ENCODE measurements around the gene SPIN3. TPM values are rescaled to one million over a fixed set of nuclear protein-coding genes. Genes with fewer than 3 reads are reported as not detected.

The SPIN3 gene
- total and polyA plus RNA-seq, 10 of the 15 experiments (the other 5 are each of a cell fraction or from before 2014, with no cell fraction given), result 2.1 to 12.3 (median 9.5) TPM

- no peak overlapping the region for H3K27ac ChIP-seq (ENCODE audit: control insufficient read depth, insufficient read depth)
- H3K4me3 ChIP-seq, result no peak overlapping the region
- intact Hi-C loops (cut with micrococcal nuclease; ENCODE audit: unreplicated experiment), result no loop called here
- no peaks in the 10 kb centered on the region for H3K27me3 ChIP-seq (replicated peaks in 1 of 2; ENCODE audit: control insufficient read depth in 2 of 2, insufficient read depth in 2 of 2, low read length in 1 of 2)
- H3K9ac ChIP-seq (ENCODE audit: control insufficient read depth, insufficient read depth, low read length), result no peak overlapping the region
- BruUV-seq (replicated peaks), result no TSS peak
- ATAC-seq, result no peak
- ChIA-PET CTCF (no interaction called here), POLR2A (no interaction called here), SMC1A (ENCODE audit: uncharacterized antibody, unreplicated experiment) (interaction anchor here (1.2 kb wide), 1 partner anchor 8 kb away, joined by 3 read pairs; no protein-coding TSS in a partner anchor), RAD21 (ENCODE audit: unreplicated experiment) (no interaction called here)
- no peak for FAIRE-seq
- DNase-seq (ENCODE audit: low read depth, low spot score), result no peak
- H3K4me2 ChIP-seq (ENCODE audit: control insufficient read depth, insufficient read depth), result no peak overlapping the region
- H3K79me2 ChIP-seq (ENCODE audit: control insufficient read depth, insufficient read depth, low read length), result no peaks in the 10 kb centered on the region
- H4K20me1 ChIP-seq (ENCODE audit: control insufficient read depth, insufficient read depth), result no peaks in the 10 kb centered on the region
- no peak overlapping the region for H2AFZ ChIP-seq (ENCODE audit: control insufficient read depth, low read depth, low read length)
- in situ Hi-C loops (cut with MboI), result no loop called here
- no peaks in the 10 kb centered on the region for H3K4me1 ChIP-seq (ENCODE audit: control insufficient read depth, insufficient read depth, low read length)
- no peaks in the 10 kb centered on the region for H3K9me3 ChIP-seq (replicated peaks; ENCODE audit: control insufficient read depth, insufficient read depth, low read length)
- no peaks in the 10 kb centered on the region for H3K36me3 ChIP-seq (ENCODE audit: control insufficient read depth in 2 of 2, insufficient read depth in 2 of 2, low read length in 1 of 2)
- TF ChIP-seq ZNF384 (IDR thresholded peaks at IDR 0.05; ENCODE audit: borderline replicate concordance, low read depth, low read length), result no peak
- no peak for TF ChIP-seq MYC (IDR thresholded peaks at IDR 0.05; ENCODE audit: insufficient read depth, insufficient read length, insufficient replicate concordance, low read length, severe bottlenecking)
- TF ChIP-seq ZBTB40 (IDR thresholded peaks at IDR 0.05; ENCODE audit: borderline replicate concordance), result no peak
- TF ChIP-seq MLLT1 (IDR thresholded peaks at IDR 0.05), result no peak
- no peak for TF ChIP-seq CUX1 (IDR thresholded peaks at IDR 0.05; ENCODE audit: insufficient replicate concordance, low read depth, low read length)
- TF ChIP-seq POLR2A (IDR thresholded peaks at IDR 0.05; ENCODE audit: low read depth, low read length), result no peak
- TF ChIP-seq ATF3 (IDR thresholded peaks at IDR 0.05; ENCODE audit: borderline replicate concordance, extremely low read depth, low read depth, low read length), result no peak
- no peak for TF ChIP-seq SMAD5 (IDR thresholded peaks at IDR 0.05; ENCODE audit: low read depth)
- TF ChIP-seq ZNF274 (IDR thresholded peaks at IDR 0.05; ENCODE audit: insufficient read depth, insufficient read length), result no peak
- no peak for TF ChIP-seq NFYB (IDR thresholded peaks at IDR 0.05; ENCODE audit: insufficient read depth, low read depth, low read length)
- TF ChIP-seq EP300 (IDR thresholded peaks at IDR 0.05; ENCODE audit: borderline replicate concordance in 1 of 2, control insufficient read depth in 1 of 2, low read depth in 2 of 2, low read length in 2 of 2), result no peak
Measured at GRCh38 chrX:56969559-56969958, 25.8 kb downstream of the SPIN3 start.

Data from GM12878 (cell line).